GM18873 (cell line): ENCODE measurements around the gene HDLBP.

Experiments used
- ATAC-seq: cut with Tn5 transposase; IDR thresholded peaks from one replicate; pipeline ENCODE4 v1.9.1; 2021; ENCODE audit warnings: mild to moderate bottlenecking, moderate library complexity, moderate number of reproducible peaks; ENCODE audit not compliant: unreplicated experiment, low FRiP score

Gene HDLBP

GRCh38 chr2:241315093-241315878 is at the start of gene HDLBP:
Gene HDLBP, minus strand, starts transcription at chr2:241315672. Its CDS starts 48,803 bp downstream, at chr2:241266869.
- ATAC-seq, result peak; percentile 58

- ATAC-seq, result no peak
These were observed 49.3 kb upstream of the HDLBP start for GRCh38 chr2:241364781-241365180.

- no peak for ATAC-seq
These were observed 48.0 kb upstream of the HDLBP start for GRCh38 chr2:241363426-241363825.

- ATAC-seq, result no peak
These were observed 44.1 kb upstream of the HDLBP start for GRCh38 chr2:241359481-241360045.

GRCh38 chr2:241358470-241358869 is 43.0 kb upstream of the HDLBP start:
- no peak for ATAC-seq

- no peak for ATAC-seq
These were observed 42.1 kb upstream of the HDLBP start for GRCh38 chr2:241357531-241357930.

GRCh38 chr2:241356871-241357260 is 41.4 kb upstream of the HDLBP start:
- no peak for ATAC-seq

GRCh38 chr2:241355983-241356870 is 40.8 kb upstream of the HDLBP start, which contains the start of gene FARP2:
Gene FARP2, plus strand, starts transcription at chr2:241356285. Its CDS starts 16,823 bp downstream, at chr2:241373108.
- ATAC-seq, result peak; percentile 77

GRCh38 chr2:241354668-241355658 is 39.5 kb upstream of the HDLBP start:
- ATAC-seq, result no peak

GRCh38 chr2:241352227-241352626 is 36.8 kb upstream of the HDLBP start:
- ATAC-seq, result no peak

GRCh38 chr2:241351640-241352031 is 36.2 kb upstream of the HDLBP start:
- no peak for ATAC-seq

GRCh38 chr2:241350878-241351639 is 35.6 kb upstream of the HDLBP start:
- ATAC-seq, result no peak

- no peak for ATAC-seq
These were observed 35.0 kb upstream of the HDLBP start for GRCh38 chr2:241350530-241350877.

- no peak for ATAC-seq
These were observed 34.5 kb upstream of the HDLBP start for GRCh38 chr2:241349941-241350340.

GRCh38 chr2:241344925-241345651 is 29.6 kb upstream of the HDLBP start:
- no peak for ATAC-seq

- no peak for ATAC-seq
These were observed 25.2 kb upstream of the HDLBP start for GRCh38 chr2:241340631-241341163.

GRCh38 chr2:241339839-241340630 is 24.6 kb upstream of the HDLBP start:
- ATAC-seq, result no peak

GRCh38 chr2:241334813-241335212 is 19.3 kb upstream of the HDLBP start:
- no peak for ATAC-seq
